Small intestine (tissue), 7 donors: ENCODE results near the gene ZDHHC5. TPM values are rescaled to one million over a fixed set of nuclear protein-coding genes. Genes with fewer than 3 reads are reported as not detected.
A peak's percentile ranks its signal among the peaks of the same experiment; 100 is the strongest.

Experiments
- DNase-seq, 2 donors: peaks; one replicate each; pipeline versions ENCODE4 v3.0.0 to v3.0.0-alpha.2; 2013
- FAIRE-seq: peaks from 2 replicates; lab custom pipeline; 2012; peaks lifted over from hg19 to GRCh38; lab: Jason Lieb, UNC
- H3K27ac ChIP-seq, 3 donors: one replicate each; pipeline ENCODE4 v1.5.1; 2013; ENCODE audit warnings: low read length in 2 of 3, mild to moderate bottlenecking in 2 of 3, control low read depth in 1 of 3, inconsistent platforms in 1 of 3, low read depth in 1 of 3, moderate library complexity in 1 of 3
- H3K27me3 ChIP-seq, 3 donors: one replicate each; pipeline ENCODE4 v1.6.1; 2013; ENCODE audit warnings: low read length in 3 of 3, inconsistent platforms in 1 of 3; ENCODE audit not compliant: control insufficient read depth in 3 of 3, insufficient read depth in 3 of 3
- H3K36me3 ChIP-seq, 3 donors: one replicate each; pipeline ENCODE4 v1.6.1; 2013; ENCODE audit warnings: low read length in 3 of 3, inconsistent platforms in 1 of 3, low read depth in 1 of 3, mild to moderate bottlenecking in 1 of 3, moderate library complexity in 1 of 3; ENCODE audit not compliant: control insufficient read depth in 3 of 3, insufficient read depth in 2 of 3
- H3K4me1 ChIP-seq, 3 donors: one replicate each; pipeline ENCODE4 v1.6.1; 2013; ENCODE audit warnings: low read length in 2 of 3, inconsistent platforms in 1 of 3, low read depth in 1 of 3, mild to moderate bottlenecking in 1 of 3, moderate library complexity in 1 of 3; ENCODE audit not compliant: control insufficient read depth in 3 of 3, insufficient read depth in 2 of 3
- H3K4me3 ChIP-seq, 3 donors: one replicate each; pipeline ENCODE4 v1.5.1; 2013; ENCODE audit warnings: low read length in 3 of 3, control low read depth in 1 of 3, inconsistent platforms in 1 of 3, low read depth in 1 of 3, mild to moderate bottlenecking in 1 of 3, moderate library complexity in 1 of 3
- H3K9me3 ChIP-seq, 2 donors: one replicate each; pipeline ENCODE4 v1.6.1; 2013; ENCODE audit warnings: low read depth in 1 of 2, low read length in 1 of 2; ENCODE audit not compliant: control insufficient read depth in 2 of 2, insufficient read depth in 1 of 2
- WGBS, 3 donors: extraction: QIAGEN DNeasy Blood & Tissue Kit; methylation state at CpG; one replicate each; pipeline ENCODE4 v1.1.7; 2013; 5-methylcytosine and 5-hydroxymethylcytosine counted together
- polyA plus RNA-seq, 4 donors: library from polyadenylated mRNA; stranded (reverse) in 3 of 4; unstranded in 1 of 4; fragments of 200-250 nt in 3 of 4; fragments of 120-200 nt in 1 of 4; gene quantifications; one replicate each; pipeline versions ENCODE4 v1.2.1 to v1.2.3, GENCODE V29; 2013
- donor health status: healthy with polysubstance abuse.
- donor health status: control.
- donor health status: control.
- donor health status: Bipolar disorder and iron deficiency.
- donor health status: healthy.

ZDHHC5 gene
- polyA plus RNA-seq, 4 donors, result 19.5 to 46.7 (median 30.6) TPM

GRCh38 chr11:57630171-57630570, 37.7 kb upstream of the ZDHHC5 start:
- H3K27me3 ChIP-seq, result peaks cover 0 to 5% (median 0%) of the 10 kb centered on the region in 3 donors
- FAIRE-seq, result no peak
- H3K36me3 ChIP-seq, result no peaks in the 10 kb centered on the region
- no peaks in the 10 kb centered on the region for H3K9me3 ChIP-seq
- H3K4me1 ChIP-seq, result no peaks in the 10 kb centered on the region
- H3K4me3 ChIP-seq, result no peak overlapping the region
- no peak for DNase-seq
- 55 to 69% (median 61%) methylated on average over 2 of the region's 2 CpGs for WGBS, 3 donors
- H3K27ac ChIP-seq, result no peak overlapping the region

DNA sequence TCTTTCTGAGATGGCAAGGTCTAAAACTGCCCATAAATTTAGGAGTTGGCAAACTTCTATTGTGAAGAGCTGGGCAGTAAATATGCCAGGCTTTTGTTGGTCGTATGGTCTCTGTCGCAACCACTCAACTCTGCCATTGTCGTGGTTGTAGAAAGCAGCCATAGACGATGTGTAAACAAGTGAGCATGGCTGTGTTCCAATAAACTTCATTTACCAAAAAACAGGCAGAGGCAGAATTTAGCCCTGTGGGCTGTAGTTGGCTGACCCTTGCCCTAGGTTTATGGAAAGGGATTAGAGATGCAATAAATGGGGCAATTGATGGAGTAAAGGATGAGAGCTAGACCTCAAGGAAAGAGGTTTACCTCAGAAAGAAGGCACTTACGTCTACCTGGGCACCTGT, 35.8 kb upstream of the ZDHHC5 start:
- Histone ChIP-seq H3K36me3 (no peaks in the 10 kb centered on the region), H3K4me3 (no peak overlapping the region), H3K27me3 (peaks cover 0 to 5% (median 0%) of the 10 kb centered on the region in 3 donors), H3K27ac (no peak overlapping the region), H3K9me3 (no peaks in the 10 kb centered on the region), H3K4me1 (peaks cover 0 to under 1% (median 0%) of the 10 kb centered on the region in 3 donors)
- FAIRE-seq, result no peak
- WGBS, 3 donors, result 14 to 56% (median 39%) methylated on average over 5 of the region's 5 CpGs
- DNase-seq, result peak in 1 of 2 donors; percentile 44

DNA sequence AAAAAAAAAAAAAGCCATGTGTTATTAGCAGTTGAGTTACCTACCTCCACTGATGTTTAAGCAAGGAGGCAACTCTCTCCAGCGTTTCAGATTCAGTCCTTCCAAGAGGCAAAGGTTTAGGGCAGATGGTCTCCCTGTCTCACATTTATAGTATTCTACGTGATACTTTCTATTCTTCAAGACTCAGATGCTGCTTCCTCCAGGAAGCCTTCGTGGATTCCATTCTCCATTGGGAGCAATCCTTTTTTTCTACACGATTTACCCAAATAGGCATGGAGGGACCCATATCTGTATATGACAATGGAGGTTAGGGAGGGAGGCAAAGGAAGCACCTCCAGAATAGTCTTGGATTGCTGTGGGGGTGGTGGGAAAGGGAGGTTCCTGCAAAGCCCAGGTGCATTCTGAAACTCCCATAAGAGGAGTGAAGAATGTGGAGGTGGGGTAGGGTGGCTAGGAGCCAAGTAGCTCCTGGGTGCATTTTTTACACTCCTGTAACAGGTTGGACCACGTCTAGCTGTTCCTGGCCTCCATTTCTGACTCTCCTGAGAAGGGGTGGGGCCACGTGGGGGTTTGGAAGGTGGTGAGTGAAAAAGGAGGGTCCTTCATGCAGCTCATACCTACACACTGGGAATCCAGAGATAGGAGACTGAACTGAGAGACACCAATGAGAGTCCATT, 34.4 kb upstream of the ZDHHC5 start:
- FAIRE-seq (no peak), DNase-seq (no peak)
- H3K27me3 ChIP-seq, result peaks cover 0 to 5% (median 0%) of the 10 kb centered on the region in 3 donors
- no peak overlapping the region for H3K4me3 ChIP-seq
- H3K27ac ChIP-seq, result no peak overlapping the region
- peaks cover 0 to 7% (median 0%) of the 10 kb centered on the region in 3 donors for H3K4me1 ChIP-seq
- H3K36me3 ChIP-seq, result no peaks in the 10 kb centered on the region
- H3K9me3 ChIP-seq, result no peaks in the 10 kb centered on the region
- WGBS, 3 donors, result 66 to 82% (median 68%) methylated on average over 6 of the region's 6 CpGs

DNA sequence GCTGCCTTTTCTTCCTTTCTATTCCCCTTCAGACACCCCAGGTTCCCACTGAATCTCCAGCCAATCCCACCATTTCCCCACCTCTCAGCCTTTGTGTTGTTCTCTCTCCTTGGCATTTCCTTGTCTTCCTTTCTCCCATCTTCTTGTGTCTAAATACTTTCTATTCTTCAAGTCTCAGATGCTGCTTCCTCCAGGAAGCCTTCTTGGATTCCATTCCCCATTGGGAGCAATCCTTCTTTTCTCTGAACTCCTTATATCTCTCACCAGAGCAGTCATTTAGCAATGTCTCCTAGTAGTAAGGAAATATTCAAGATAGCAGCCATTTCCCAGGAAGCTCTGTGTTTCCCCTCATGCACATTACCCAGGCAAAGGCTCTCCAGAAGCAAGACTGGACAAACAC, 33.6 kb upstream of the ZDHHC5 start:
- H3K27ac ChIP-seq, result no peak overlapping the region
- peaks cover 0 to 9% (median 5%) of the 10 kb centered on the region in 3 donors for H3K4me1 ChIP-seq
- peaks cover 0 to 5% (median 0%) of the 10 kb centered on the region in 3 donors for H3K27me3 ChIP-seq
- H3K9me3 ChIP-seq, result no peaks in the 10 kb centered on the region
- no peak for DNase-seq
- no peaks in the 10 kb centered on the region for H3K36me3 ChIP-seq
- no peak overlapping the region for H3K4me3 ChIP-seq
- no peak for FAIRE-seq

DNA sequence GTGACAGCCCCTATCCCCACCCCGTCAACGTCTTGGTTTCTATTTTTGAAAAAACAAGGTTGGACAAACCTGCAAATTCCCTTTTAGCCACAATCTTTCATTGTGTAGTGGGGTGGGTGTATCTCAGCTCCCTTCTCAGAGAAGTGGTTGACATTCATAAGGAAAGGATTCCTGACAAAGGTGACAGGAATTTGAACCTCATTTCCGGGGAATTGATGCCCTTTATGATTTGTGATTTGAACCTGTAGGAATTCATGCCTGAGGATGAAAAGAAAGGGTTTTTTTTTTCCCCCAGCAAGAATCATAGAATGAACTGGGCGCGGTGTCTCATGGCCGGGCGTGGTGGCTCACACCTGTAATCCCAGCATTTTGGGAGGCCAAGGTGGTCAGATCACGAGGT, 32.7 kb upstream of the ZDHHC5 start:
- peaks cover 0 to 18% (median 6%) of the 10 kb centered on the region in 3 donors for H3K4me1 ChIP-seq
- FAIRE-seq, result no peak
- WGBS, 3 donors, result 55 to 80% (median 63%) methylated on average over 8 of the region's 8 CpGs

GRCh38 chr11:57637626-57638004, 30.3 kb upstream of the ZDHHC5 start:
- Histone ChIP-seq H3K27me3 (peaks cover 0 to 5% (median 0%) of the 10 kb centered on the region in 3 donors), H3K27ac (peak overlapping the region in 1 of 3 donors; percentile 21), H3K4me3 (peak overlapping the region in 1 of 3 donors; percentile 89), H3K4me1 (peaks cover 0 to 30% (median 6%) of the 10 kb centered on the region in 3 donors), H3K9me3 (no peaks in the 10 kb centered on the region), H3K36me3 (peaks cover 0 to 7% (median 0%) of the 10 kb centered on the region in 3 donors)
- WGBS, 3 donors, result 34 to 56% (median 55%) methylated on average over 18 of the region's 18 CpGs
- DNase-seq (no peak), FAIRE-seq (no peak)

More for the DNA sequence above, 32.7 kb upstream of the ZDHHC5 start:
- no peaks in the 10 kb centered on the region for H3K9me3 ChIP-seq
- no peak overlapping the region for H3K27ac ChIP-seq
- H3K36me3 ChIP-seq, result peaks cover 0 to 2% (median 0%) of the 10 kb centered on the region in 3 donors
- peaks cover 0 to 5% (median 0%) of the 10 kb centered on the region in 3 donors for H3K27me3 ChIP-seq
- no peak overlapping the region for H3K4me3 ChIP-seq
- no peak for DNase-seq

GRCh38 chr11:57638005-57638781, 29.7 kb upstream of the ZDHHC5 start:
- H3K27ac ChIP-seq, result peak overlapping the region in 2 of 3 donors; percentile 24 to 94
- peaks cover 0 to 30% (median 6%) of the 10 kb centered on the region in 3 donors for H3K4me1 ChIP-seq
- DNase-seq, result peak in 1 of 2 donors; percentile 87
- peak overlapping the region; percentile 44 to 89 (median 50) for H3K4me3 ChIP-seq
- no peak for FAIRE-seq
- WGBS, 3 donors, result 2 to 8% (median 6%) methylated on average over 36 to 47 of the region's 47 CpGs
- peaks cover 0 to 7% (median 0%) of the 10 kb centered on the region in 3 donors for H3K36me3 ChIP-seq
- H3K9me3 ChIP-seq, result no peaks in the 10 kb centered on the region
- H3K27me3 ChIP-seq, result peaks cover 0 to 5% (median 0%) of the 10 kb centered on the region in 3 donors

- Histone ChIP-seq H3K4me1 (peaks cover 0 to 30% (median 6%) of the 10 kb centered on the region in 3 donors), H3K4me3 (peak overlapping the region in 2 of 3 donors; percentile 44 to 89), H3K27me3 (peaks cover 0 to 5% (median 0%) of the 10 kb centered on the region in 3 donors), H3K9me3 (no peaks in the 10 kb centered on the region), H3K27ac (peak overlapping the region in 1 of 3 donors; percentile 94), H3K36me3 (peaks cover 0 to 7% (median 0%) of the 10 kb centered on the region in 3 donors)
- WGBS, 3 donors, result 3 to 5% (median 5%) methylated on average over 19 of the region's 19 CpGs
- no peak for FAIRE-seq
- DNase-seq, result peak in 1 of 2 donors; percentile 39
Observed at GRCh38 chr11:57638811-57639320, 29.0 kb upstream of the ZDHHC5 start.
